OCI-M1 (cell line): Measurements from ENCODE around the gene MGLL.

Experiments used
- DNase-seq: peaks from one replicate; lab custom pipeline; 2025; lab: John Stamatoyannopoulos, UW

MGLL gene

GRCh38 chr3:127755305-127755681, 67.0 kb downstream of the MGLL start:
- DNase-seq: no peak

- DNase-seq: no peak
Observed at GRCh38 chr3:127754411-127755304, 67.7 kb downstream of the MGLL start.

- DNase-seq: no peak
Observed at GRCh38 chr3:127753898-127754410, 68.4 kb downstream of the MGLL start.

- no peak for DNase-seq
Observed at GRCh38 chr3:127753338-127753737, 69.0 kb downstream of the MGLL start.

GRCh38 chr3:127751782-127752181, 70.5 kb downstream of the MGLL start:
- no peak for DNase-seq

- DNase-seq: no peak
Observed at GRCh38 chr3:127751163-127751621, 71.1 kb downstream of the MGLL start.

- no peak for DNase-seq
Observed at GRCh38 chr3:127750226-127751031, 71.9 kb downstream of the MGLL start.

GRCh38 chr3:127749787-127750225, 72.5 kb downstream of the MGLL start:
- peak; percentile 11 for DNase-seq

GRCh38 chr3:127749361-127749760, 73.0 kb downstream of the MGLL start:
- DNase-seq: no peak

- no peak for DNase-seq
Observed at GRCh38 chr3:127748754-127749327, 73.5 kb downstream of the MGLL start.

- DNase-seq: no peak
Observed at GRCh38 chr3:127747751-127748521, 74.4 kb downstream of the MGLL start.

GRCh38 chr3:127747066-127747465, 75.2 kb downstream of the MGLL start:
- DNase-seq: no peak

- DNase-seq: no peak
Observed at GRCh38 chr3:127746400-127747057, 75.8 kb downstream of the MGLL start.

- DNase-seq: no peak
Observed at GRCh38 chr3:127745656-127746399, 76.5 kb downstream of the MGLL start.

- no peak for DNase-seq
Observed at GRCh38 chr3:127744875-127745274, 77.4 kb downstream of the MGLL start.

- no peak for DNase-seq
Observed at GRCh38 chr3:127744253-127744815, 78.0 kb downstream of the MGLL start.

GRCh38 chr3:127743351-127744252, 78.7 kb downstream of the MGLL start:
- DNase-seq: no peak

- no peak for DNase-seq
Observed at GRCh38 chr3:127742580-127742979, 79.7 kb downstream of the MGLL start.

- peak; percentile 26 for DNase-seq
Observed at GRCh38 chr3:127741690-127742089, 80.6 kb downstream of the MGLL start.
